Smooth muscle cell (in vitro differentiated cells): ENCODE data around the gene FHL3. TPM values are rescaled to one million over a fixed set of nuclear protein-coding genes. Genes with fewer than 3 reads are reported as not detected.

Experiments
- DNase-seq: peaks from one replicate; lab custom pipeline; 2025; ENCODE audit not compliant: unreplicated experiment; lab: John Stamatoyannopoulos, UW
- H2AFZ ChIP-seq: fragments of 200-600 bp; sonication (generic); 2 replicates; pipeline ENCODE4 v1.6.0; 2016; ENCODE audit warnings: antibody characterized with exemption, low read depth, mild to moderate bottlenecking
- H3F3A ChIP-seq: fragments of 200-600 bp; sonication (generic); 2 replicates; pipeline ENCODE4 v1.6.0; 2017; ENCODE audit warnings: antibody characterized with exemption, low read depth
- H3K27ac ChIP-seq: fragments of 200-600 bp; sonication (generic); 2 replicates; pipeline ENCODE4 v1.5.1; 2016; ENCODE audit warnings: low read depth, mild to moderate bottlenecking
- H3K27me3 ChIP-seq: fragments of 200-600 bp; sonication (generic); 2 replicates; pipeline ENCODE4 v1.6.1; 2016; ENCODE audit warnings: low read depth, mild to moderate bottlenecking
- H3K36me3 ChIP-seq: fragments of 200-600 bp; sonication (generic); 2 replicates; pipeline ENCODE4 v1.5.1; 2016; ENCODE audit warnings: low read depth
- H3K4me1 ChIP-seq: fragments of 200-600 bp; sonication (generic); 2 replicates; pipeline ENCODE4 v1.5.1; 2016; ENCODE audit warnings: low read depth
- H3K4me2 ChIP-seq: fragments of 200-600 bp; sonication (generic); 2 replicates; pipeline ENCODE4 v1.6.0; 2016; ENCODE audit warnings: mild to moderate bottlenecking
- H3K4me3 ChIP-seq: fragments of 200-600 bp; sonication (generic); 2 replicates; pipeline ENCODE4 v1.5.1; 2016; ENCODE audit warnings: mild to moderate bottlenecking
- H3K79me2 ChIP-seq: fragments of 200-600 bp; sonication (generic); 2 replicates; pipeline ENCODE4 v1.6.0; 2016; ENCODE audit warnings: low read depth, mild to moderate bottlenecking
- H3K9ac ChIP-seq: fragments of 200-600 bp; sonication (generic); 2 replicates; pipeline ENCODE4 v1.6.0; 2016; ENCODE audit warnings: low read depth
- H3K9me3 ChIP-seq: fragments of 200-600 bp; sonication (generic); replicated peaks from 2 replicates; pipeline ENCODE4 v1.5.1; 2016; ENCODE audit warnings: low read depth
- H4K20me1 ChIP-seq: fragments of 200-600 bp; sonication (generic); 2 replicates; pipeline ENCODE4 v1.6.0; 2016; ENCODE audit warnings: low read depth
- WGBS: methylation state at CpG from one replicate; pipeline ENCODE4 v1.1.7; 2016; ENCODE audit warnings: low lambda C conversion rate; 5-methylcytosine and 5-hydroxymethylcytosine counted together
- polyA plus RNA-seq: library from polyadenylated mRNA; unstranded; fragments of >200 nt; fragmentation: Nextera tagmentation; extraction: Ambion mirVana; gene quantifications from 2 replicates; pipeline ENCODE4 v1.2.1, GENCODE V29; 2016
- total RNA-seq: library from RNA; depleted of rRNA; stranded (reverse); fragments of >200 nt; gene quantifications from 2 replicates; pipeline ENCODE4 v1.2.3, GENCODE V29; 2014
- TF ChIP-seq, protein P1 (sequence below): fragments of 200-600 bp; sonication (generic); IDR thresholded peaks from 2 replicates; pipeline ENCODE4 v1.5.1; 2017; ENCODE audit warnings: borderline replicate concordance, mild to moderate bottlenecking, antibody characterized with exemption; ENCODE audit not compliant: insufficient read depth, poor library complexity, severe bottlenecking

Gene FHL3
- total and polyA plus RNA-seq, 2 experiments from 2014 or later: 29.5 to 70.2 TPM

DNA sequence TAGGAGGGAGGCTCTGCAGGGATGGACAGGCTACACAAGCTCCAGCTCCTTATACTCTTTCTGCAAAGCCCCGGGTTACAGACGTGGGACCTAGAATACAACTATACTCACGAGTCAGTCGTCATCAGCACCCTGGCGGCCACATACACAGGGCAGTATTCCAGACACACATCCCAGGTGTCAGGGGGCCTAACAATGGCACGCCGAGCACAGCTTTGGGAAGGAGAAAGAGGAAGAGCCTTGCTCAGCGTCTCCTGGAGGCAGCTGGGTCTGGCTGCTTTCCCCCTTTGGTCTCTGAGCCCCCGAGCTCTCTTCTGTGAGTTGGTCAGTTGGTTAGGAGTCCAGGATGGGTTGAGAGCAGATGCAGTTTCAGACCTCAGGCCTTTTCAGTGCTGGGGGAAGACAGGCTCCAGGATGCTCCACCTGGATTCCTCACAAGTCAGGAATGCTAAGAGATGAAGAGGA lies 45.8 kb upstream of the FHL3 start:
- Histone ChIP-seq H3K79me2 (no peaks in the 10 kb centered on the region), H3K27me3 (peaks cover 33% of the 10 kb centered on the region), H3K9ac (no peak overlapping the region), H3K4me1 (peaks cover 22% of the 10 kb centered on the region), H3F3A (no peaks in the 10 kb centered on the region), H3K27ac (no peak overlapping the region), H3K36me3 (no peaks in the 10 kb centered on the region), H3K4me2 (no peak overlapping the region), H3K4me3 (no peak overlapping the region), H3K9me3 (no peaks in the 10 kb centered on the region), H2AFZ (no peak overlapping the region), H4K20me1 (no peaks in the 10 kb centered on the region)
- TF ChIP-seq, protein P1, sequence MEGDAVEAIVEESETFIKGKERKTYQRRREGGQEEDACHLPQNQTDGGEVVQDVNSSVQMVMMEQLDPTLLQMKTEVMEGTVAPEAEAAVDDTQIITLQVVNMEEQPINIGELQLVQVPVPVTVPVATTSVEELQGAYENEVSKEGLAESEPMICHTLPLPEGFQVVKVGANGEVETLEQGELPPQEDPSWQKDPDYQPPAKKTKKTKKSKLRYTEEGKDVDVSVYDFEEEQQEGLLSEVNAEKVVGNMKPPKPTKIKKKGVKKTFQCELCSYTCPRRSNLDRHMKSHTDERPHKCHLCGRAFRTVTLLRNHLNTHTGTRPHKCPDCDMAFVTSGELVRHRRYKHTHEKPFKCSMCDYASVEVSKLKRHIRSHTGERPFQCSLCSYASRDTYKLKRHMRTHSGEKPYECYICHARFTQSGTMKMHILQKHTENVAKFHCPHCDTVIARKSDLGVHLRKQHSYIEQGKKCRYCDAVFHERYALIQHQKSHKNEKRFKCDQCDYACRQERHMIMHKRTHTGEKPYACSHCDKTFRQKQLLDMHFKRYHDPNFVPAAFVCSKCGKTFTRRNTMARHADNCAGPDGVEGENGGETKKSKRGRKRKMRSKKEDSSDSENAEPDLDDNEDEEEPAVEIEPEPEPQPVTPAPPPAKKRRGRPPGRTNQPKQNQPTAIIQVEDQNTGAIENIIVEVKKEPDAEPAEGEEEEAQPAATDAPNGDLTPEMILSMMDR: no peak
- WGBS: 82% methylated on average over 9 of the region's 9 CpGs
- no peak for DNase-seq

DNA sequence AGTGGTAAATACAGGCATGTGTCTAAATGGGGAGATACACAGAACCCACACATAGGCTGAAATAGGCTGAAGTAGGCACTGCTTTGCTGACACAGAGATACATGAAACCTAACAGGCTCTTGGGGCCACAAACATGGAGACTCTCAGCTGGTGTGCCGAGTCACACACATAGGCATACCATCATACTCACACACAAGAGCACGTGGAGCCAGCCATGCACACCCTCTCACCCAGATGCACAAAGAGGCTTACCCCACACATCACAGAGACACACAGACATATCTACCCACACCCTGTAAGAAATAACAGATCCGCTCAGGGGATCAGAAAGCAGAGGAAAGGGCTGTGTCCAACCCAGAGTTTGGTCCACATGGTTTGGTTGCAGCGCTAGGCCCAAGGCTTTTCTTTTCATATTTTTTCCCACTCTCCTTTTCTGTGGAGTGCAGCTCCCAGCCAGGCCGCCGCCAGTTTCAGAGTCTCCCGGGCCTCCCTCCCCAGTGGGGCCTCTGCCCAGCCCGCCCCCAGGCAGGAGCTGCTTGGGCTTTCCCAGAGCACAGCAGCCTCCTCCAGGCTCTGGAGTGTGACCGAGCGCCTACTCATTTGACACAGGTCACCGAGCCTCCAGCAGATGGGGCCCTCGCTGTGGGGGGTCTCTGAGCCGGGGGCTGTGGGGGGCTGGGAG lies 45.2 kb upstream of the FHL3 start:
- no peaks in the 10 kb centered on the region for H3K36me3 ChIP-seq
- peaks cover 37% of the 10 kb centered on the region for H3K27me3 ChIP-seq
- H3K4me2 ChIP-seq: no peak overlapping the region
- TF ChIP-seq, protein P1: no peak
- H3K27ac ChIP-seq: no peak overlapping the region
- no peak overlapping the region for H3K9ac ChIP-seq
- no peaks in the 10 kb centered on the region for H3K9me3 ChIP-seq
- H2AFZ ChIP-seq: no peak overlapping the region
- no peaks in the 10 kb centered on the region for H4K20me1 ChIP-seq
- no peak overlapping the region for H3K4me3 ChIP-seq
- WGBS: 40% methylated on average over 13 of the region's 13 CpGs
- H3F3A ChIP-seq: no peaks in the 10 kb centered on the region
- no peaks in the 10 kb centered on the region for H3K79me2 ChIP-seq
- peak; percentile 20 for DNase-seq
- H3K4me1 ChIP-seq: peaks cover 22% of the 10 kb centered on the region

- WGBS: 5% methylated on average over 31 of the region's 34 CpGs
- Histone ChIP-seq H3K79me2 (no peaks in the 10 kb centered on the region), H3K9me3 (no peaks in the 10 kb centered on the region), H3K9ac (no peak overlapping the region), H3K4me2 (peak overlapping the region; percentile 97), H3K36me3 (no peaks in the 10 kb centered on the region), H3K27me3 (peaks cover 57% of the 10 kb centered on the region), H3F3A (no peaks in the 10 kb centered on the region), H2AFZ (peak overlapping the region; percentile 54), H3K27ac (no peak overlapping the region), H3K4me1 (peaks cover 31% of the 10 kb centered on the region), H4K20me1 (peaks cover 3% of the 10 kb centered on the region), H3K4me3 (peak overlapping the region; percentile 60)
- DNase-seq: peak; percentile 44
- TF ChIP-seq, protein P1: no peak
Measured at GRCh38 chr1:38047603-38048141, 42.4 kb upstream of the FHL3 start.
